Left ventricle myocardium inferior (tissue), 1 donor: ENCODE results near the gene MRPL41. TPM values are rescaled to one million over a fixed set of nuclear protein-coding genes. Genes with fewer than 3 reads are reported as not detected.

Source experiments
- DNase-seq: peaks from one replicate; pipeline ENCODE4 v3.0.0-alpha.2; 2020
- H3K27ac ChIP-seq: fragments of 200-600 bp; replicated peaks from 2 replicates; pipeline ENCODE4 v1.8.0; 2021
- H3K27me3 ChIP-seq: fragments of 200-600 bp; 2 replicates; pipeline ENCODE4 v1.8.0; 2021; ENCODE audit warnings: low read depth
- H3K36me3 ChIP-seq: fragments of 200-600 bp; 2 replicates; pipeline ENCODE4 v1.8.0; 2021
- H3K4me1 ChIP-seq: fragments of 200-600 bp; 2 replicates; pipeline ENCODE4 v1.8.0; 2021
- H3K4me3 ChIP-seq: fragments of 200-600 bp; 2 replicates; pipeline ENCODE4 v1.8.0; 2021; ENCODE audit warnings: mild to moderate bottlenecking, moderate library complexity
- H3K9me3 ChIP-seq: fragments of 200-600 bp; replicated peaks from 2 replicates; pipeline ENCODE4 v1.8.0; 2021
- intact Hi-C: fragments of 100-400 bp; cut with micrococcal nuclease; formaldehyde crosslinking; loops from one replicate; pipeline ENCODE4 v1.11.0; 2022
- total RNA-seq: library from RNA; stranded (reverse); fragmentation: NEBNext Ultra II Directional; extraction: Animal tissue kit (Norgen Biotek cat#: 25700); gene quantifications from one replicate; pipeline ENCODE4 v1.2.1, GENCODE V29; 2021
- TF ChIP-seq, protein P1 (sequence below): fragments of 200-600 bp; IDR thresholded peaks from 2 replicates; pipeline ENCODE4 v1.8.0; 2021; ENCODE audit warnings: antibody characterized with exemption, mild to moderate bottlenecking, borderline replicate concordance
- donor health status: DM: no; HTN: yes; CAD: no; lungs with severe emphysema.

Gene MRPL41
- total RNA-seq, 1 donor from 2014 or later, result 233 TPM

DNA sequence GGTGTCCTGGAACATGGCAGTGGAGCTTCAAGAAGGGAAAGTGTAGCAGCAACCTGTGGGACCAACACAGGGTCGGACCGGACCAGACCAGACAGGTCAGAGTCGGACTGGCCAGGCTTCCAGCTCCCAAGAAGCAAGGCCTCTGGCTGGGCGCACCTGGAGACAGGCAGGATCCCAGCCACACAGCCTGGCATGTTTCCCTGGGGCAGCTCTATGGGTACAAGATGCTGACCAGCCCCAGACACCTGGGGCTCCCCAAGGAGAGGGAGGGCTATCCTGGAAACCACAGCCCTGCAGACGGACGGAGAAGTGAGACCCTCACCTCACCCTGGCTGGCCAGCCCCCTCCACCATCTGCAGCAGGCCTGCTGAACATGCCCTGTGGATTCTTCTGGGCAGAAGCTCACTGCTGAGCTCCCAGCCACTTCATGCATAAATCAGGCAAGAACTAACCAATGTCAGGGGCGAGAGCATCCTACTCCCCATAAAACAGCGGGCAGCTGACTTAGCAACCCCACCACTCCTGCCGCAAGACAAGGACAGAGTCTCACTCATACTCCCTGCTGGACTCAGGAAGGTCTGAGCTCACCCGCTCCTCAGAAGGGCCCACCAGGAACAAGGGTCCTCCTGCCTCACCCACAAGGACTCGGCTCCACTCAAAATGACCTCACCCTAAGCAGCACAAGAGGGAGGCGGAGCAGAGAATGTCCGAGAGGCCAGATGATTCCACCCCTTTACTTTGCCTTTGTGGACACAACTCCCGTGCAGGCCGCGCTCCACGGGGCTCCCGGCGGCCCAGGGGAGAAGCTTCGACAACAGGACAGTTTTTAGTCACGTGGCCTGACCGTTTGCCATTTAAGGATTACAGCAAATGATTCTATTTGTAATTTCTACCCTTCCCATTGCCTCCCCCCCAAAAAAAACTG, 29.9 kb downstream of the MRPL41 start:
- no peak overlapping the region for H3K4me3 ChIP-seq
- no peaks in the 10 kb centered on the region for H3K9me3 ChIP-seq
- TF ChIP-seq, protein P1, sequence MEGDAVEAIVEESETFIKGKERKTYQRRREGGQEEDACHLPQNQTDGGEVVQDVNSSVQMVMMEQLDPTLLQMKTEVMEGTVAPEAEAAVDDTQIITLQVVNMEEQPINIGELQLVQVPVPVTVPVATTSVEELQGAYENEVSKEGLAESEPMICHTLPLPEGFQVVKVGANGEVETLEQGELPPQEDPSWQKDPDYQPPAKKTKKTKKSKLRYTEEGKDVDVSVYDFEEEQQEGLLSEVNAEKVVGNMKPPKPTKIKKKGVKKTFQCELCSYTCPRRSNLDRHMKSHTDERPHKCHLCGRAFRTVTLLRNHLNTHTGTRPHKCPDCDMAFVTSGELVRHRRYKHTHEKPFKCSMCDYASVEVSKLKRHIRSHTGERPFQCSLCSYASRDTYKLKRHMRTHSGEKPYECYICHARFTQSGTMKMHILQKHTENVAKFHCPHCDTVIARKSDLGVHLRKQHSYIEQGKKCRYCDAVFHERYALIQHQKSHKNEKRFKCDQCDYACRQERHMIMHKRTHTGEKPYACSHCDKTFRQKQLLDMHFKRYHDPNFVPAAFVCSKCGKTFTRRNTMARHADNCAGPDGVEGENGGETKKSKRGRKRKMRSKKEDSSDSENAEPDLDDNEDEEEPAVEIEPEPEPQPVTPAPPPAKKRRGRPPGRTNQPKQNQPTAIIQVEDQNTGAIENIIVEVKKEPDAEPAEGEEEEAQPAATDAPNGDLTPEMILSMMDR, result no peak
- intact Hi-C loops, result no loop called here
- no peaks in the 10 kb centered on the region for H3K27me3 ChIP-seq
- H3K27ac ChIP-seq, result no peak overlapping the region
- peaks cover 35% of the 10 kb centered on the region for H3K4me1 ChIP-seq
- DNase-seq, result no peak
- peaks cover 38% of the 10 kb centered on the region for H3K36me3 ChIP-seq

- TF ChIP-seq, protein P1, result peak; percentile 36
- DNase-seq, result no peak
- H3K36me3 ChIP-seq, result peaks cover 45% of the 10 kb centered on the region
- peaks cover 27% of the 10 kb centered on the region for H3K4me1 ChIP-seq
- intact Hi-C loops, result no loop called here
- no peak overlapping the region for H3K27ac ChIP-seq
- no peak overlapping the region for H3K4me3 ChIP-seq
- H3K27me3 ChIP-seq, result no peaks in the 10 kb centered on the region
- H3K9me3 ChIP-seq, result no peaks in the 10 kb centered on the region
Observed at GRCh38 chr9:137582286-137582860, 30.7 kb downstream of the MRPL41 start.

DNA sequence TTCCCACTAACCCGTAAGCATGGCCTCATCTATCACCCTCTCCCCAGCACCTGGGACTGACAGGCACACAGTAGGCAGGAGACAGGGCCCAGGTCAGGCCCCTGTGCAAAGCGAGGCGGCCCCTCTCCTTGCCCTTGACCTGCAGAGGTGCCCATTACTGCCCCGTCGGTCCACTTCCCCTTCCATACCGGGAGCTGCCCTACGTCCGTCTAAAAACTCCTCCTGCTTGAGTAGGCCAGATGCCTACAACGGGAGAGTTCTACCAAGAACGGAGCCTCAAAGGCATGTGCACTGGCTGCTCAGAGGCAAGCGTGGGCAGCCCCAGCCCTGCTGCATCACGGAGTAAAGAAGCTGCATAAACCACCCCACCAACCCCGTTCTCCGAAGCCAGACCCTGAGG, 31.7 kb downstream of the MRPL41 start:
- Histone ChIP-seq H3K27ac (no peak overlapping the region), H3K27me3 (no peaks in the 10 kb centered on the region), H3K36me3 (peaks cover 55% of the 10 kb centered on the region), H3K9me3 (no peaks in the 10 kb centered on the region), H3K4me3 (no peak overlapping the region), H3K4me1 (peaks cover 18% of the 10 kb centered on the region)
- intact Hi-C loops, result no loop called here
- no peak for DNase-seq
- TF ChIP-seq, protein P1, result no peak

GRCh38 chr9:137583957-137584356, 32.3 kb downstream of the MRPL41 start:
- Histone ChIP-seq H3K27me3 (no peaks in the 10 kb centered on the region), H3K36me3 (peaks cover 56% of the 10 kb centered on the region), H3K9me3 (no peaks in the 10 kb centered on the region), H3K4me3 (no peak overlapping the region), H3K27ac (no peak overlapping the region), H3K4me1 (peaks cover 15% of the 10 kb centered on the region)
- no peak for DNase-seq
- TF ChIP-seq, protein P1, result no peak
- intact Hi-C loops, result no loop called here

GRCh38 chr9:137586854-137587253, 35.2 kb downstream of the MRPL41 start:
- H3K9me3 ChIP-seq, result no peaks in the 10 kb centered on the region
- H3K4me3 ChIP-seq, result no peak overlapping the region
- no peak for DNase-seq
- intact Hi-C loops, result no loop called here
- no peak overlapping the region for H3K27ac ChIP-seq
- peaks cover 51% of the 10 kb centered on the region for H3K36me3 ChIP-seq
- TF ChIP-seq, protein P1, result no peak
- H3K4me1 ChIP-seq, result peaks cover 19% of the 10 kb centered on the region
- no peaks in the 10 kb centered on the region for H3K27me3 ChIP-seq
